ENCODE data around the gene TSPAN4. TPM values are rescaled to one million over a fixed set of nuclear protein-coding genes. Genes with fewer than 3 reads are reported as not detected.

Gene TSPAN4, protein sequence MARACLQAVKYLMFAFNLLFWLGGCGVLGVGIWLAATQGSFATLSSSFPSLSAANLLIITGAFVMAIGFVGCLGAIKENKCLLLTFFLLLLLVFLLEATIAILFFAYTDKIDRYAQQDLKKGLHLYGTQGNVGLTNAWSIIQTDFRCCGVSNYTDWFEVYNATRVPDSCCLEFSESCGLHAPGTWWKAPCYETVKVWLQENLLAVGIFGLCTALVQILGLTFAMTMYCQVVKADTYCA
- total RNA-seq = 1 to 10 TPM; 5.2 to 6.0 TPM

DNA sequence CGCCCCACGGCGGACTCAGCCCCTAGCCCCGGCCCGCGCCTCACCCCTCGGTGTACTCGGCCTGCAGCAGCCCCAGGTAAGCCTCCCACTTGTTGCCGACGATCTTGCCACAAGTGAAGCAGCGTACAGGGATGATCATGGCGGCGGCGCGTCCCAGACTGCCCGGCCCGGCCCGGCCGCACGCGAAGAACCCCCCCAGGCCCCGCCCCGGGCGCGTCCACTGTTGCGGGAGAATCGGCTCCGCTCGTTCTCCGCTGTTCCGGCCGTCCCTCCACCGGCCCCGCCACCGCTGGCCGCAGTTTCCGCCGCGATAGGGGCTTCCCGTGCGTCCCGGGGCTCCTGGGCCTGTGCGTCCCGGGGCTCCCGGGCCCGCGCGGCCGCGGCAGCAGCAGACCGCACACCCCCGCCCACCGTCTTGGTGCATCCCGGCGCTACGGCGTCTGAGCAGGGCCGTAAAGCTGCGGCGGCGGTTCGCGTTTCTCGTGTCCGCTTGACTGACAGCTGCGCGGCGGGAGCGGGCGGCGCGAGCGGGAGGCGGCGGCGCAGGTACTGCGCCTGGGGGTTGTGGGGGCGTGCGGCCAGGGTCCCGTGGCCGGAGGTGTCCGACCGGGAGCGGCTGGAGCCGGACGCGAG lies at the start of gene TSPAN4, which contains the start of gene POLR2L:
TSS of gene TSPAN4 (plus strand) at position 483 of the 633 bp plus-strand sequence. CDS start 7,453 bp downstream, outside the sequence.
TSS of gene POLR2L (minus strand) at position 160 of the 633 bp plus-strand sequence. CDS start at position 139, 21 bp downstream.
- peak within 1 kb of the TSS; percentile 84 for H3K4me3 Mint-ChIP-seq
- intact Hi-C loops (cut with DNase I, micrococcal nuclease) = loop anchor here (1.0 to 10.0 kb wide), 13 partner anchors 9 to 922 kb away; partner anchors contain the start of genes RPLP2 (in 2 of the 2), AP2A2 (in 1 of the 2), BRSK2 (in 1 of the 2) and CHID1 (in 1 of the 2)
- ATAC-seq = peak; percentile 80
- peak; percentile 94 for DNase-seq
- H3K27ac Mint-ChIP-seq = peak within 1 kb of the TSS; percentile 87
- ChIA-PET POLR2A (interaction anchor here (0.9 to 1.0 kb wide), 2 partner anchors 9 to 22 kb away, joined by 3 to 4 read pairs; no protein-coding TSS in a partner anchor), CTCF (interaction anchor here (1.2 kb wide), 1 partner anchor 17 kb away, joined by 3 read pairs; no protein-coding TSS in a partner anchor)
- no peaks in the 10 kb centered on the region for H3K9me3 Mint-ChIP-seq (ENCODE audit: low read depth)
- H3K36me3 Mint-ChIP-seq (ENCODE audit: low read depth) = peaks cover 7% of the 10 kb centered on the region
- H3K4me1 Mint-ChIP-seq = peaks cover 22% of the 10 kb centered on the region
- H3K27me3 Mint-ChIP-seq = peaks cover 4% of the 10 kb centered on the region

DNA sequence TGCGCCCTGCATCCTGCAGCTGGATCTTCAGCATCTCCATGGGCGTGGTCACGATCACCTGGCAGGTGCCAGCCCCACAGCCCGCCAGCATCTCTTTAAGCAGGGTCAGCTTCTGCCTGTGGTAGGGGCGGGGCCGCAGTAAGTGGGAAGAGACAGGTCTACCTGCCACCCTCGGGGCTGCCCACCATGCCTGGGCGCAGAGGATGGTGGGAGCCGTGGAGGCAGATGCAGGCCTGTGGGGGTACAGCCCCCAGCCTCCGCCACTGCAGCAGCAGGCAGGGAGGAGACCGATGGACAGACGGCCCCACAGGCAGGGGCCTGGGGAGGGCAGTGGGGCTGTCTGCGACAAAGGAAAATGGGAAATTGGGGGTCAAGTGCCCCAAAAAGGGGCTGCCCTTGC lies 49.8 kb upstream of the TSPAN4 start:
- no peak for ATAC-seq
- H3K9me3 Mint-ChIP-seq (ENCODE audit: low read depth) = no peaks in the 10 kb centered on the region
- no peaks in the 10 kb centered on the region for H3K27me3 Mint-ChIP-seq
- intact Hi-C loops (cut with DNase I, micrococcal nuclease) = loop anchor here in 1 of 2 experiments (10.0 kb wide), 1 partner anchor 218 kb away; the partner anchor contains the start of gene PHRF1
- H3K27ac Mint-ChIP-seq = no peak overlapping the region
- ChIA-PET POLR2A (no interaction called here), CTCF (no interaction called here)
- peaks cover 17% of the 10 kb centered on the region for H3K36me3 Mint-ChIP-seq (ENCODE audit: low read depth)
- DNase-seq = no peak
- peaks cover 13% of the 10 kb centered on the region for H3K4me1 Mint-ChIP-seq
- no peak overlapping the region for H3K4me3 Mint-ChIP-seq

DNA sequence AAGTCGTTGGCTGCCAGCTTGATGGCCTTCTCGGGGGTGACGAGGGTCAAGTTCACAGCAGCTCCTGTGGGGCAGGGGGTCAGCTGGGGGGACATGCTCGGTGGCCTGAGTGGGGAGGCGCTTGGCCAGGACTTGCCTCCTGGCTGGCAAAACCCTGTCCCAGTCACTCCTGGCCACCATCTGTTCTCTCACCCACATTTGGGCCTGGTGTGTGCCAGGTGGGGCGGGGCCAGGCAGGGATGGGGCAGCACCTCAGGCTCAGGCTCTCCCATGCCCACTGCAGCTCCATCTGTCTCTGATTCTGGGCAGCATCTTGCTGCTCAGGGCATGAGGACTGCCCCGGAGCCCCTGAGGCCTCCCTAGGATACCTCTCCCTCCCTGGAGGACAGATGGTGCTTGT lies 49.1 kb upstream of the TSPAN4 start:
- H3K36me3 Mint-ChIP-seq (ENCODE audit: low read depth) = peaks cover 17% of the 10 kb centered on the region
- ATAC-seq (no peak), DNase-seq (no peak)
- H3K27me3 Mint-ChIP-seq = no peaks in the 10 kb centered on the region
- no peak overlapping the region for H3K27ac Mint-ChIP-seq
- no peak overlapping the region for H3K4me3 Mint-ChIP-seq
- intact Hi-C loops (cut with DNase I, micrococcal nuclease) = loop anchor here in 1 of 2 experiments (10.0 kb wide), 1 partner anchor 219 kb away; the partner anchor contains the start of gene PHRF1
- H3K4me1 Mint-ChIP-seq = peaks cover 13% of the 10 kb centered on the region
- H3K9me3 Mint-ChIP-seq (ENCODE audit: low read depth) = no peaks in the 10 kb centered on the region
- POLR2A ChIA-PET = no interaction called here
- CTCF ChIA-PET = no interaction called here

DNA sequence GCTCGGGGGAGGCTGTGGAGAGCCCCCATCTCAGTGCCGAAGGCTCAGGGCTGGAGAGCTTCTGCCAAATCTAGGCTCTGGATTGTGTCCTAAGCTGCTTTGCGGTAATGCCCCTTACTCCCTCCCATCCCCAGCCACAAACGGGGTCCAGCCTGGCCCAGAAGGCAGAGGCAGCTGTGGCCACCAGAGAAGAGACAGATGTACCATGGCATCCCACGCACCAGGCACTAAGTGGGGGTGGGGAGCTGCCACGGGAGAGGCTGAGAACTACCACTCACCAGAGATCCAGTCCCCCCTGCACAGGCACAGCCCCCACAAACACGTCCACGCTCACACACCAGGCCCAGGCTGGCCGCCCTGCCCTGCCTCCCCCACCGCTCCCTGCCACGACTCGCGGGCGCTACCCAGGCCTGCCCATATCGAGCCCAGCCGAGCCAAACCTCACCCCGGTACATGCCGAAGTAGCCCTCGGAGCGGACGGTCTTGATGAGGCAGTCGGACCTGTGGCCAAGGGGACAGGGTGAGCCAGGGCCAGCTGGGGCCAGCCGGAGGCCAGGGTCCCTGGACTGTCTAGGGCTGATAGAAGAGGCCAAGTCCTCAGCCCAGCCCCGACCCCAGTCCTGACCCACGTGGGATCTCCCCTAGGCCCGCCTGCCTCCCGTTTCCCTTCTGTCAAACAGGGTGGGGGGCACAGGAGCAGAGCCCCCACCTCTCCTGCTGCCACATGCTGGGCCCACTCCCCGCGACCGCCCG lies 48.5 kb upstream of the TSPAN4 start:
- H3K4me3 Mint-ChIP-seq = peak overlapping the region; percentile 4
- H3K27me3 Mint-ChIP-seq = no peaks in the 10 kb centered on the region
- DNase-seq (no peak), ATAC-seq (no peak)
- H3K4me1 Mint-ChIP-seq = peaks cover 13% of the 10 kb centered on the region
- POLR2A ChIA-PET = no interaction called here
- H3K36me3 Mint-ChIP-seq (ENCODE audit: low read depth) = peaks cover 17% of the 10 kb centered on the region
- intact Hi-C loops (cut with DNase I, micrococcal nuclease) = loop anchor here in 1 of 2 experiments (10.0 kb wide), 1 partner anchor 219 kb away; the partner anchor contains the start of gene PHRF1
- CTCF ChIA-PET = no interaction called here
- H3K9me3 Mint-ChIP-seq (ENCODE audit: low read depth) = no peaks in the 10 kb centered on the region
- H3K27ac Mint-ChIP-seq = no peak overlapping the region

DNA sequence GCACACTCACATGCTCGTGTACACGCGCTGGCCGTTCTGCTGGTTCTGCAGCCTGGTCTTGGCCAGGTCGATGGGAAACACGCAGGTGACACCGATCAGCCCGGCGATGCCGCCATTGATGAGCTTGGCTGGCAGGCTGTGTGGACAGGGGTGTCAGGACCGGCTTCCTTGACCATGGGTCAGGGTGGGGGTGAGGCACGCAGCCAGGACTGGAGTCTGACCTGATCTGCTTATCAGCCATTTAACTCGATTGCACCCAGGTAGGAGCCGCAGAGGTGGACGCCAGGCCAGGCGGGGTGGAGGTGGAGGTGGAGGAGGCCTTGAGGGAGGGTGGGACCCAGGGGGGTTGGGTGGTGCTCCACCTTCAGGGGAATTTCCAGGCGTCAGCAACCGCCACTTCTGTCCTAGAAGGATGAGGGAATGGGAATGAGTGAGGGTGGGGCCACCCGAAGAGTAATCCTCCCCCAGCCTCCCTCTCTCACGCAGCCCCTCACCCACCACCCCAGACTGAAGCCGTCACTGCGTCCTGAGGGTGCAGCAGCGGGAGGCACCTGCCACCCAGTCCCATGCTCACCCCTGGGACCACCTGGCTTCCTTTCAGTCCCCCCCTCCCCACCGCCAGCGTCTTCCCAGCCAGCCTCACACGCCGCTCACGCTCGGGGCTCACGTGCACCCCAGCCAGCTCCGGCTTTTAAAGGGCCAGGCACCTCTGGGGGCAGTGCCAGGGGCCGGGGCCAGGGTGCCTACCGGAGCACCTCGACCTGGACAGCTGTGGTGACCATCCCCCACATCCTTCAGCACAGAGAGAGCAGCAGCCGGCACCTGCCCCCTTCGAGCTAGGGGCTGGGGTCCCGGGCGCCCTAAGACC lies 47.7 kb upstream of the TSPAN4 start:
- ChIA-PET CTCF (no interaction called here), POLR2A (interaction anchor here (0.8 to 0.9 kb wide), 2 partner anchors 9 to 20 kb away, joined by 3 read pairs; no protein-coding TSS in a partner anchor)
- peak overlapping the region; percentile 79 for H3K4me3 Mint-ChIP-seq
- no peaks in the 10 kb centered on the region for H3K9me3 Mint-ChIP-seq (ENCODE audit: low read depth)
- ATAC-seq = no peak
- peaks cover 18% of the 10 kb centered on the region for H3K36me3 Mint-ChIP-seq (ENCODE audit: low read depth)
- no peak overlapping the region for H3K27ac Mint-ChIP-seq
- intact Hi-C loops (cut with DNase I, micrococcal nuclease) = loop anchor here (5.0 to 10.0 kb wide), 2 partner anchors 220 to 483 kb away; partner anchors contain the start of genes IFITM1 (in 1 of the 2) and PHRF1 (in 1 of the 2)
- H3K4me1 Mint-ChIP-seq = peaks cover 13% of the 10 kb centered on the region
- H3K27me3 Mint-ChIP-seq = no peaks in the 10 kb centered on the region
- DNase-seq = peak; percentile 37

DNA sequence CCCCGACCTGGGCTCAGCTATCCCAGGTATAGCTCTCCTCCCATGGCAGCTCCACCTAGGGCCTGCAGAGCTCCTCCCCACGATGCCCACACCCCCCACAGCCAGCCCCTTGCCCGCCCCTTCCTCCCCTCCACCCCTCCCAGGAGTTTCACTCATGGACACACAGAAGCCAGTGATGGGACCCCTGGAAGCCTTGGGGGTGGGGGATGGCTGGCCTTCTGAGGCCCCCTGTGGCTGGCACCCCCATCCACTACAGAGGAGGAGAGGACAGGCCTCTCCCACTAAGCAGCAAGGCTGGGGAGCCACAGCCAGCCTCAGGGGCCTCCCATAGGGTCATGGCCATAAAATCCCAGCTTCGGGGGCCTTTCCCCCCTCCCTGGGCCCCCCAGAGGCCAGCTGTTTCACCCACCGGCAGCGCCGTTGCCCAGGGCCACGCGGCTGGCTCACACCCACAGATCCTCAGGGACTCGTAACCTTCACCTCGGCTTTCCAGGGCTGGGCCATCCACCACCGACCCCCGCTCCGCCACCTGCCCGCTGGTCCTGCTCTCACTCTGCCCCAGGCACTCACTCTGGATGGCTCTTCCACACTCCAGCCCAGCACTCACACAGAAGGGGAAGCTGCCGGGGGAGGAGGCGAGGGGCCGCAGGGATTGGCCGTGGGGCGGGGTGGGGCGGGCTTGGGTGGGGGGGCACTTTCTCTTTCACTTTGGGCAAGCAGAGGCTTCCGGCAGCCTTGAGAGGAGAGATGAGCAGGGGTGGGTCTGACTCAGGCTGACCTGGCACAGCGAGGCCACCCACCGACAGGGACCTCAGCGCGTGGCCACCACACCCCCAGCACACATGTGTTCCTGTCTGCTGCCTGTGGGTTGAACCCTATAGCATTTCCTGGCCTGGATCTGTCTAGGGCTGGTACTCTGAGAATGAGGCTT lies 46.8 kb upstream of the TSPAN4 start:
- peak; percentile 76 for ATAC-seq
- Mint-ChIP-seq H3K27ac (peak overlapping the region; percentile 58), H3K27me3 (no peaks in the 10 kb centered on the region), H3K4me1 (peaks cover 13% of the 10 kb centered on the region), H3K4me3 (peak overlapping the region; percentile 79), H3K36me3 (ENCODE audit: low read depth) (peaks cover 17% of the 10 kb centered on the region), H3K9me3 (ENCODE audit: low read depth) (no peaks in the 10 kb centered on the region)
- POLR2A ChIA-PET = interaction anchor here (0.8 to 2.1 kb wide), 5 partner anchors 10 to 21 kb away, joined by 3 to 10 read pairs (median 3); partner anchors contain the start of genes GATD1 and RPLP2
- CTCF ChIA-PET = interaction anchor here (0.7 to 1.4 kb wide), 3 partner anchors 20 to 69 kb away, joined by 3 to 5 read pairs (median 4); no protein-coding TSS in a partner anchor
- intact Hi-C loops (cut with DNase I, micrococcal nuclease) = loop anchor here (1.0 to 10.0 kb wide), 7 partner anchors 19 to 560 kb away; partner anchors contain the start of genes GATD1 (in 2 of the 2), IFITM1 (in 1 of the 2), PHRF1 (in 1 of the 2) and POLR2L (in 1 of the 2)
- peak; percentile 93 for DNase-seq

DNA sequence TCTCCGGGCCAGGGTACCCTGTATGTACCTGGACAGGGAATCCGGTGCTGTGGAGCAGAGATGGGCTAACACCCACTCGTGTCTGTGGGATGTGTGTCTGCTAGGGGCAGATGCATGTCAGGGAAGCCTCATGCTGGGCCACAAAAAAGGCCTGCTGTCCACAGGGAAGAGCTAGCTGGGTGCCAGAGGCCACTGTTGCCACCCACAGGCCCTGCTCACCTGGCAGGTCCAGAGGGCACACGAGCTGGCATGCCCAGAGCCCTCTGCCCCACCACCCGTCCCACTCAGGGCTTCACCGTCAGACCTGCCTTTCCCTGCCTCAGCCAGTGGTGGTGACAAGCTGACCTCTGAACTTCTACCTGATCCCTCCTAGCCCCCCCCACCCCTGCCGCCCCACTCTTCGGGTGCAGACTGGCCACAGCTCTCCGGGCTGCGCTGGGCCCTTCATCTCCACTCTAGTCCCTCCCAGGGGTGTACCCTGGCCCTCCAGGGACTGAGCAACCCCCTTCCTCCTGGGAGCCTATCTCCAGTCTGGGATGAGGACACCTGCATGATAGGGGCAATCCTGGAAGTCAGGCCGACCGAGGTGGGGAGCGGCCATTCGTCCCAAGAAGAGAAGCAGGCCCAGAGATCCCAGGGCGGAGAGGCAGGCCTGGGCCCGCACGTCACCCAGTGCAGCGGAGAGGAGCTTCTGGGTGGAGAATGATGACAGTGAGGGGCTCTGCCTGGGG lies 45.9 kb upstream of the TSPAN4 start:
- ChIA-PET POLR2A (interaction anchor here (1.1 to 2.1 kb wide), 4 partner anchors 13 to 23 kb away, joined by 3 to 10 read pairs (median 4); partner anchors contain the start of genes GATD1, PNPLA2 and RPLP2), CTCF (interaction anchor here (0.7 to 1.4 kb wide), 4 partner anchors 21 to 184 kb away, joined by 3 to 5 read pairs (median 4); no protein-coding TSS in a partner anchor)
- DNase-seq = peak; percentile 37
- H3K27me3 Mint-ChIP-seq = no peaks in the 10 kb centered on the region
- no peak for ATAC-seq
- no peaks in the 10 kb centered on the region for H3K9me3 Mint-ChIP-seq (ENCODE audit: low read depth)
- H3K36me3 Mint-ChIP-seq (ENCODE audit: low read depth) = peaks cover 13% of the 10 kb centered on the region
- peak overlapping the region; percentile 67 for H3K27ac Mint-ChIP-seq
- H3K4me1 Mint-ChIP-seq = peaks cover 13% of the 10 kb centered on the region
- intact Hi-C loops (cut with DNase I, micrococcal nuclease) = loop anchor here (1.0 to 10.0 kb wide), 11 partner anchors 9 to 560 kb away; partner anchors contain the start of genes GATD1 (in 2 of the 2), IFITM1 (in 1 of the 2), PHRF1 (in 1 of the 2) and PIDD1 (in 1 of the 2)
- peak overlapping the region; percentile 79 for H3K4me3 Mint-ChIP-seq

DNA sequence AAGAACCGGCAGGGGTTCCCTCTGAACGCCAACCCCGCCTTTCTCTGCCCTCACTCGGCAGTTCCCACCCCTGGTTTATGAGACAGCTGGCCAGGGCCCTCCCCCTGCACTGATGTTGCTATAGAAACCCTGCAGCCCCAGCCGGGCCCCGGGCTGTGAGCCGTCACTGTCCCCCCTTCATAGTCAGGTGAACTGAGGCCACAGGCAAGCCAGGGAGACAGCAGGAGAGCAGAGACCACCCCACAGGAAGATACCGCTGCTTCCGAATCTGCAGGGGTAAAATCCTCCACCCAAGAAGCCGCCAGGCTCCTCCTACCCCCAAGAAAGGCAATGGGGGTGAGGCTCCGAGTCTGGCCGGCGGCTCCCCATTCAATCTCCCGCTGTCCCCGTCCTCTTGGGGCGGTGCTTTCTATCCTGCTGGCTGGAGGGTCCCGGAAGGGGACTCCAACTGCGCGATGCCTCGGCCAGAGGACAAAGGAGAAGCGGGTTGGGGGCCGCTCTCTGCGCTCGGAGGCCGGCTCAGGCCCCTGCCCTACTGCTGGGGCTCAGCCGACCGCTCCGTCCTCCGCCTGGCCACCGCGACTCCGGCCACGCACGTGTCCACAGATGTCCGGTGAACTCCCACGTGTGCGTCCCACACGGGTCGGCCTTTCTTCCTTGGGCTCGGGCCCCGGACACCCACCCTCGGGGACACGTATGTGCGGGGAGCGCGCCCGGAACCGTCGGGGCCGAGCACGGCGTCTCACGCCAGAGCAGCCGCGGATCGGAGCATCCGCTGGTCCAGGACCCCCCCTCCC lies 45.2 kb upstream of the TSPAN4 start:
- peak; percentile 87 for DNase-seq
- no peaks in the 10 kb centered on the region for H3K27me3 Mint-ChIP-seq
- ChIA-PET CTCF (interaction anchor here (0.7 to 1.4 kb wide), 3 partner anchors 51 to 185 kb away, joined by 3 read pairs; no protein-coding TSS in a partner anchor), POLR2A (interaction anchor here (1.1 to 2.1 kb wide), 3 partner anchors 12 to 22 kb away, joined by 3 to 10 read pairs (median 4); partner anchors contain the start of genes PNPLA2 and RPLP2)
- H3K4me3 Mint-ChIP-seq = peak overlapping the region; percentile 79
- ATAC-seq = peak; percentile 45
- H3K9me3 Mint-ChIP-seq (ENCODE audit: low read depth) = no peaks in the 10 kb centered on the region
- intact Hi-C loops (cut with DNase I, micrococcal nuclease) = loop anchor here (1.0 to 10.0 kb wide), 12 partner anchors 8 to 528 kb away; partner anchors contain the start of genes PHRF1 (in 2 of the 2), RPLP2 (in 2 of the 2), DEAF1 (in 1 of the 2) and GATD1 (in 1 of the 2)
- peaks cover 13% of the 10 kb centered on the region for H3K4me1 Mint-ChIP-seq
- peaks cover 13% of the 10 kb centered on the region for H3K36me3 Mint-ChIP-seq (ENCODE audit: low read depth)
- peak overlapping the region; percentile 67 for H3K27ac Mint-ChIP-seq
